GM19467 (cell line): Measurements from ENCODE around the gene PRKG1.
A peak's percentile ranks its signal among the peaks of the same experiment; 100 is the strongest.

Experiments
- ATAC-seq: cut with Tn5 transposase; IDR thresholded peaks from one replicate; pipeline ENCODE4 v1.9.1; 2021; ENCODE audit warnings: mild to moderate bottlenecking, moderate library complexity; ENCODE audit not compliant: unreplicated experiment

The PRKG1 gene

DNA sequence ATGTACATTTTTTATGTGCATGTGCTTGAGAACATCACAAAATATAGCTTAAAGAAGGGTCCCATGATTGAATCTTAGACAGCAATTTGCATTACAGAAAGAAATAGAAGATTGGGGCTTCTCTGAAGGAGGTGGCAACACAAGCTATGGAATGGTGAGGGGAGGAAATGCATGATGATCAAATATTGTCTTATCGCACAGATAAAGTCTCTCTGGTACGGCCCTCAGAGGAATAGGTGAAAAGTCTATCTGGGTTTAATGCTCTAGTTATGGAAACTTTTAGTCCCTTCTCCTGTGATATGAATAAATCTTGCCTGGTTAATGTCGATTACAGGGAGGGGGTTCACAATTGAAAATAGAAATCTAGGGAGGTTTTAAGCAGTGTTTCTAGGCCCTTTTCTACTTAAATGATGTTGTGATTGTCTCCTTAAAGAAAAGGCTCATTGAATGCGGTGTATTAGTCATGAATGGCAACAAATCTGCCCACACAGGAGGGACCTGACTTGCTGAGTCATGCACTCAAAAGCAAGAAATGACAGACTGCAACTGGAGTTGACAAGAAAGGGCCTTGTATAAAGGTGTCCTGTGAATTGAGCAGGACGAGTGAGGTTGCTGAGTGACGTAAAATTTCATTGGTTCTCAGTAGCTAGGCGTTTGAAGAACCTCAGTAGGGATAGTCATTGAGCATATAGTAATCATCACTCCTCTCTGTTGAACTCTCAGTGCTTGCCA, 758.5 kb downstream of the PRKG1 start:
- no peak for ATAC-seq

DNA sequence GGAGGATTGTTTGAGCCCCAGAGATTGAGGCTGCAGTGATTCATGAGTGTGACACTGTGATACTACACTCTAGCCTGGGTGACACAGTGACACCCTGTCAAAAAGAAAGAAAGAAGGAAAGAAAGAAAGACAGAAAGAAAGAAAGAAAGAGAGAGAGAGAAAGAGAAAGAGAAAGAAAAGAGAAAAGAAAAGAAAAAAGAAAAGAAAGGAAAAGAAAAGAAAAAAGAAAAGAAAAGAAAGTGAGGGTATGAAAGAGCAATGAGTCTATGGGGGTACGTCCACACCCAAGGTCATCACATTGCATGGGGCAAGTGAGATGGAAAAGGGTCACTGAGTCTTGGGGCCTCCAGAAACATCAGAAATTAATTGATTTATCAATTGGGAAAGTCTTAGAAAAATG, 760.3 kb downstream of the PRKG1 start:
- ATAC-seq = no peak

DNA sequence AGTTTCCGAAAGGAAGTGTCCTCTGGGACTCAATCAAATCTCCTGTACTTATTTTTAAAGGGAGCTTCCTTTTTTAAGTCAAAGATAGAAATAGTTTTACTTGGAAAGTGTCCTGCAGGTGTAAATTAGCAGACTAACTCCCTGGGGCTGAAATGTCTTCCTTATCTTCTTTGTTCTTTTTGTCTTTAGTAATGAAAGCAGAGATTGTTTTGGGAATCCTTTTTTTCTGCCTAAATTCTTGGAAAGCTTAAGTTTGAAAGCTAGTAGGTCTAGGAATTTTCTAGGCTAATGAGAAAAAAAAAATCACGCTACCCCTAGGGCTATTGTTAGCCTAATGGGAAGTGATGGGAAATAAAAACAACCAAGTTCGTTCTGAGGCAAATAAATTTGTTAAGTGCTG, 764.2 kb downstream of the PRKG1 start:
- no peak for ATAC-seq

DNA sequence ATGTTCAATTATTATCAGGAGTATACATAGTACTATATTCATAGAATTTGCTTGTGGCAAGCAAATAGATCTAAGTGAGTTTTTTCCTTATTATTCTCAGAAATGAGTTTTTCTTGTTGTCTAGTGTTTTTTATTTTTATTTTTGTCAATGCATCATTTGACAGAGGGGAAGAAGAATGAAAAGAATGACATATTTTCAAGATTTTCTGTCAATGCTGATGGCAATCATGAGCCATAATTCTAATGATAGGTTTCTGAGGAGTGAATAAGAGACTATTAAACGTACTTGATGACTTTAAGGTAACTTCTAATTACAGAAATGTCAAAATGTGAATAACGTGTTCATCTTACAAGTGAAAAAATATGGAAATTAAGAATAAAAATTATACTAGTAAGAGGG, 769.7 kb downstream of the PRKG1 start:
- ATAC-seq = no peak

DNA sequence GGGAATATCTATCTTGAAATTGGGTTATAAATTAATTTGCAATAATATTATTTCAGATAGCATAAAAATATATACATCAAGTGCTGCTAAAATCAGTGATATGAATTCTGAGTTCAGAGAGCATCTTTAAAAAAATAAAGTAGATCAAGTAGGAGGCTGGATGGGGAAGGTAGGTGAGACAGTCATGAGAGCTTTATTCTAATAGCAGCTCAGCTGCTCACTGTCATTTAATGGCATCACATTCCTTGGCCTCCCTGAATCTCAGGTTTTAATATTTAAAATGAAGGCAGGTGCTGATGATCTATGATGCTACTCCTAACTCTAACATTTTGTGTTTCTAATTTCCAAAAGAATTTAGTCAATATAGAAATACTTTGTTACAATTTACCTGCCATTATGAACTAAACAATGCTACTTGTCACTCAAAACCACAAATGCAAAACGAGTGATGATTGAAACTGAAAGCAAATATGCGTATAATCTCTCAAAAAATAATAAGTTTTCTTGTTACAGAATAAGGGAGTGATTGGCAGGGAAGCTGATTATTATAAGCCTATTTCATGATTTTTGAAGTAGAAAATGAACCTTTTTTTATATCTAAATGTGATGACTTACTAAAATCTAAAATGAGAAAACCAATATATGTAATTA, 772.7 kb downstream of the PRKG1 start:
- no peak for ATAC-seq

DNA sequence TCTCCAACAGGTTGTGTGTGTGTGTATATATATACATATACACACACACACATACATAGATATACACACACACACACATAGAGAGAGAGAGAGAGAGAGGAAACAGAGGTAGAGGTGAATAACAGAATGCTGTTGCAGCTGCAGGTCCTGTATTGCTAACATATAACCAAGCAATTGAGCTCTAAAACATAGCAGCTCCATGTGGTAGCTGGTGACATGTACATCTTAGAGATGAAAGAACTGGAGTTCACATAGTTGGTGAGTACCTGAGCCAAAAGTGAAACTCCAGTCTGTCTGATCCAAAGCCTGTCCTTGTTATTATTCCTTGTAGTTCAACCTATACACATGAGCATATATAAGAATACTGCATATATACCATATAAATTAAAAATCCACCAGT, 778.0 kb downstream of the PRKG1 start:
- no peak for ATAC-seq

DNA sequence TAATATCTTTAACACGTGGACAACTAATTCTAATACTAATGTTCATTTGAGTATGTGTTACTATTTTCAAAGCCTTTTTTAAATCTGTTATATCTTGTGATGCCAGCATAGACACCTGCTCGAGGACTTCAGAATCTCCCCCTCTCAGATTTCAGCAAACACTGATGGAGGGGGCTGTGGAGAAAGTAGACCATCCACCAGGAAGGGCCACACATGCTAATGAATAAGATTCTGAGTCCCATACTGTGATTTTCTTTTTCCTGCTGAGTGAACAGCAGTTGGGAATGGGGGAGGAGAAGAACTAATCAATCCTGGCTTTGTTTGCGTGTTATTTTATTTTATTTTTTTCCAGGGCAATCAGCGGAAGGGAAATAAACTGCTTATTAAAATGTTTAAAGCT, 783.0 kb downstream of the PRKG1 start:
- no peak for ATAC-seq

DNA sequence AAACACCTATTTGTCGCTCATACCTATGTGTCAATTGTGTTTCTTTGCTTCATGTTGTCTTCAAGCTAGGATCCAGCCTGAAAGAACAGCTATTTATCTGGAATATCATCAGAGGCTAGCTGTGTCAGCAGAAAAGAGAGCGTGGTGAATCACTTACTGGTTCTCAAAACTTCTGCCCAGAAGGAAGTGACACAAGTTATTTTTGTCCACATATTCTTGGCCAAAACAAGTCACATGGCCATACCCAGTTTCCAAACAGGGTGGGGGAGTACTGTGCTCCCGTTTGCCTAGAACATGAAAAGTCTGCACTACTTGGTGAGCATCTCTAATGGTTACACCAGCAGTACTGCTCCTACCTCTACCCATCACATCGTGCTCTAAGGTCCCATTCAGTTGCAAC, 786.0 kb downstream of the PRKG1 start:
- ATAC-seq = peak; percentile 54

DNA sequence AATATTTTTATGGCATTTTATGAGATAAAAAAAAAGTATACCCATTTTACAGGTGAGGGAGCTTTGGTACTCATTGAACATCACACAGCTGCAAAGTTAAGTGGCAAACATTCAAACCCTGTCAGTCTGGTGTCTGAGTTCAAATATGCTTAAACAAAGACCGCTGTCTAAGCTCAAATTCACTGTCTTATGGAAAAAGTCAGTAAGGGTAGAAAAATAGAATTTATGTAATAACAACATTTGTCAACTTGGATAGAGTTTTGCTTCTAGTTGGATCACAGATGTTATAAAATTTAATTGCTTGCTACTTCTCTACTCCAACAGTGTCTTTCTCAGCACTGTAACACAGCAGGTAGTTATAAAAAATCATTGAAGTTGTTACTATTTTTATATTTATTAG, 786.8 kb downstream of the PRKG1 start:
- ATAC-seq = no peak

DNA sequence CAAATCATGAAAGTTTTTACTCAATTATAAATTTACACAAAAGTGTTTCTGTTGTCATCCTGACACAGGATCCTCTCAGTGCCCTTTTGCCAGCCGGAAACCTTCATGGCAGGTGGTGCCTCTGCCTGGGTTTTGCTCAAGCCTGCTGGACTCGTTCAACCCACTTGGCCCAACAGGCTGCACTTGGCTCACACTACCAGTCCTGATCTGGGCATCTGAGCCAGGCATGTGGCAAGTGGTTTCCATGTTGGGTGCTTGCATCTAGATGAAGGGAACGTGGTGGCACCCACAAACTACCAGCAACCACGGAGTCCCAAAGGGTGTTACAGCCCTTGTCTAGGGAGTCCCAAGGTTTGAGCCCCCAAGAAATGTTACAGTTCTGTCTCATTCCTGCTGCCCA, 787.4 kb downstream of the PRKG1 start:
- ATAC-seq = no peak

DNA sequence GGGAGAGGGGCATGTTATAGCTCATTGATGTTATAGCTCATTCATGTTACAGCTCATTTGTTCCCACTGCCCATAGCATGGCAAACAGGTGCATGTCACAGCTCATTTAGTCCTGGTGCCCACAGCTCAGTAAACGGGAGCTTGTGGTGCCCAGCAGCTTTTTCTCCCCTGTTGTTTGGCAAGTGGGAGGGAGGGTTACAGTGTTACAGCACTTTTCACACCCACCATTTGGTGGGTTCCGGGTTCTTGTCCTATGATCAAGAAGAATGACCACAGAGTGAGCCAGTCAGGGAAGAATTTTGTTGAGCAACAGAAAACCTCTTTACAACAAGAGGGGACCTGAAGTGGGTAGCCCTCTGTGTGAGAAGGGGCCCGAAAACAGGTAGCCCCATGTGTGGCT, 787.9 kb downstream of the PRKG1 start:
- no peak for ATAC-seq

DNA sequence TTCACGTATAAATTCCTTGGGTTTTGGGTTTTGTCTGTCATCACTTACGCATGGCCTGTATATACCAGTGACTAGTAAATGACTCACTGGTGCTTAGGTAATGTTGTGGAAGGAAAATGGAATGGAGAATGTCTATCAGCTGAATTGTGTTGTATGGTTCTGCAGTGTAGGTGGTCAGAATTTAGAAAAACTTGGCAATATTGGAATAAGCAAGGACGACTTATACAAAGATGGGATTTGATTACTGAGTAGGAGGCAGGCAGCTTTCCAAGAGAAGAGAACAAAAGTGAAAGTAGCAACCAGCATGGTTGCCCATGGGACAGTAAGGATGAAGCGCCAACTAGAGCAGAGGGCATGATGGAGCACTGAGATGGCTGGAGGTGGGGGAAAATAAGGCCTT, 793.7 kb downstream of the PRKG1 start:
- no peak for ATAC-seq

DNA sequence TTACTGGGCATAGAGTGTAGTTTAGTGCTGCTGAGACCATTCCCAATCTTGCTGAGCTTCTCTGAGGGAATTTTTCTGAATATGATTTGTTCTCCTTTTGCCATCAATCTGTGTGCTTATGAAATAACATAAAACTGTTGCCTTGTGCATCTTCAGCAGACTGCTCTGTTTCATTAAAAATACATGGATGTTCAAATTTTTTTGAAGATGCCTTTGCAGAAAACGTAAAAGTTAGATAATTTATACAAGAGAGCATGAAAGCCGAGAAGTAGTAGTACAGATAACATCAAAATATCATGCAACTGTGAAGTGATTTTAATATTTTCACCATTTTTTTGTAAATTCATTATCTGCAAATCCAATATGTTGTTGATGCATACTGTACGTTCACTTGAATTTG, 799.8 kb downstream of the PRKG1 start:
- ATAC-seq = no peak

DNA sequence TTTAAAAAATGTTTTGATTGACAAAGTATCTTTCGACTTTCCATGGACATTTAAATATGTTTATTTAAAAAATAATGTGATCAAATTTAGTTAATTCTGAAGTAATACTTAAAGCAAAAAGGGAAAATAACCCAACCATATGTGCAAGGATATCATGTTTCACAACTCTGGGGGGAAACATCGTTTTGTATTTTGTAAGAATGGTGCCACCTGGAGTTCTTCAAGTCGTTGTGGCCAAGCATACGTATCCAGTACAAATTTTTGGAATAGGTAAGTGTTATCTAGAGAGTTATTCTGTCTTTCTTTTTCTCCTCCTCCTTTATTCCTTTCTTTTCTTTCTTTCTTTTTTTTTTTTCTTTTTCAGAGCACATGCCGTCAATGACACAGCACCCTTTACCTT, 801.3 kb downstream of the PRKG1 start:
- ATAC-seq = no peak

DNA sequence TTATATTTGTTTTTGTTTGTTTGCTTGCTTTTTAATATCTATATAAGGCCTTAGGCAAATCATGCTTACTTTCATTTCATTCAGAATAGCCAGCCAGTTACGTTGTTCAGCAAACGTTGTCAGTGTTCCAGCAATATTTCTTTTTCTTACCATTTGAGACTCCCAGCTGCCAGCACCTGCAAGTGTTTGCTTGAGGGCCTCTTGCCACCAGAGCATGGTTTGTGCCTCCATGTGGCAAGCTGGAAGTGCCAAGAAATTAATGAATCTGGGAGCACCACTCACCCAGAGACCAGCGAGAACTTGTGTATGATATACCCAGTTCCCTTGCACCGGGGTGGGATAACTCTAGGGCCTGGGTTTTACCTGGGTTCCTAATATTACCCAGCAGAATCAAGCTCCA, 802.2 kb downstream of the PRKG1 start:
- ATAC-seq = no peak

DNA sequence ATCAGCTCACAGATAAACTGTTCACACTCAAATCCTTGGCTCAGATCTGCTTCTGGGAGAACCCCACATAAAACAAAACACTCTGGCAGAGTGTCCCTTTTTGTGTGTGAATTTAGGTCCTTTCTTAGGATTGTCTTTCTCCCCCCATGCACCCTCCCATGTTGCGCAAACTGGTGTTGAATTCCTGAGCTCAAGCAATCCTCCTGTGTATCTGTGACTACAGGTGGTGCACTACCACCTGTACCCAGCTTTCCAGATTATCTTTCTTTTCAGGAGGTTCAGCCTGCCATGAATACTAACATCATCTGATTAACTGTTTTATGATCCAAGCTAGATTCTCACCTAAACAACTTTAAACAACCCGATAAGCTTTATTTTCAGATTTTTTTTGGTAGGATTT, 802.7 kb downstream of the PRKG1 start:
- ATAC-seq = no peak

DNA sequence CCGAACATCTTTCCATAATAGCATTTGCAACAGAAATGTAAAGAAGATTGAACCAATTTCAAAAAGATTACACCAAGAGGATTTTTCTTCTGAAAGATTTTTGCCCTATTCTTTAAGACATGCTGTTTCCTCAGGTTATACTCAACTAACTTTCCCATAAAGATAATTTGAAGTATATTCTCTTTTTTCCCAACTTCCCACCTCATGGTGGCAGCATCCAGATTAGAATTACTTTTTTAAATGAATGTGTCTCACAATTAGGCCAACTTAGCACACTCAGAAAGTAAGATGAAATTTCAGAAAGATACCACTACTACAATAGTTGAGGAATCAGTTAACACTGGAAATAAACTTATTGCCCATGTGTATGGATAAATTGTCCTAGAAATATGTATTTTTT, 803.3 kb downstream of the PRKG1 start:
- no peak for ATAC-seq

DNA sequence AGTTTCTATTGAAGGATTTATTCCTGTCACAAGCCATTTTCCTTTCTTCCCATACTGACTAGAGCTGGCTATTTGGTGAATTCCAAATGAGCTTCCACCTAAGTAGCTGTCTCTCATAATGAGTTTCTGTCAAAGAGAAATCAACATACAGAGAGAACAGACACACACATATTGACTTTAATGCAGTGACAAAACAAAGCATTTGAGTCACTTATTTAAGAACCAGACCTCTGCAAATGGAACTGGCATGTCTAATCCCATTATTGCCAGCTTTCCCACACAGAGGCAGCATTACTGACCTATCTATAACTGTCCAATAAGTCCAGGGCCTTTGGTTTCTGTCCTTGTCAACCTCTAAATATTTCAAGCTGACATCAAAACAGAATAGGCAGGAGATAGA, 804.4 kb downstream of the PRKG1 start:
- no peak for ATAC-seq

DNA sequence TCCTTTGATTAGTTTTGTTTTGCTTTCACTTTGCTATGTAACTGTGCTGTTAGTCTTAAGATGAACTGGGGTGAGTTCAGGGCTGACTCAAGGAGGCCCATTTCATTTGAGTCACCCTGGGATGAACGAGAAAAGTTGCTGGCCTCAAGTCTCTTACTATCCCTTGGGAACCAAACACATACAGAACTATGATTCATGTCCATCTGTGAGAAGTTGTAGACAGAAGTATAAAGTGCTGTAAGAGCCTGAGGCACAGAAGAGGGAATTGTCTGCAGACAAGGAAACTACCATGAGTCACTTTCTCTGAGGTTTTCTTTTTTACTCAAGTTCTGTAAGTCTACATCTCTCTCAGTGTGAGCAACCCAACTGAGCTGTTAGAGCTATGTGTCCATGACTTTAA, 805.0 kb downstream of the PRKG1 start:
- peak; percentile 82 for ATAC-seq

DNA sequence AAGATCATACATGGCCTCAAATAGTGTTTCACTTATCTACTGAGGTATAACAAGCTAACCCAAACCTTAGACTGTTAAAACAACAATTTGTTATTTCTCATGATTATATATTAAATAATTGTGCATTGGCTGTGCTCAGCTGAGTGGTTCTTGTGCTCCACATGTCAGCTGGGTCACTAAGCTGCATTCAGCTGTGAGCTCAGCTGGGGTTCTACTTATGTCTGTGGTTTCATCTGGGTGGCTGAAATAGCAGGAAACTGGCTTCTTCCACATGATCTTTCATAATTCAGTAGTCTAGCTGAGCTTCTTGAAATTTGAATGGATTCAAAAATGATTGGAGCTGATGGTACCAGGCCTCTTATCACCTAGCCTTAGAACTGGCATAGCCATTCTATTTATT, 806.9 kb downstream of the PRKG1 start:
- no peak for ATAC-seq

DNA sequence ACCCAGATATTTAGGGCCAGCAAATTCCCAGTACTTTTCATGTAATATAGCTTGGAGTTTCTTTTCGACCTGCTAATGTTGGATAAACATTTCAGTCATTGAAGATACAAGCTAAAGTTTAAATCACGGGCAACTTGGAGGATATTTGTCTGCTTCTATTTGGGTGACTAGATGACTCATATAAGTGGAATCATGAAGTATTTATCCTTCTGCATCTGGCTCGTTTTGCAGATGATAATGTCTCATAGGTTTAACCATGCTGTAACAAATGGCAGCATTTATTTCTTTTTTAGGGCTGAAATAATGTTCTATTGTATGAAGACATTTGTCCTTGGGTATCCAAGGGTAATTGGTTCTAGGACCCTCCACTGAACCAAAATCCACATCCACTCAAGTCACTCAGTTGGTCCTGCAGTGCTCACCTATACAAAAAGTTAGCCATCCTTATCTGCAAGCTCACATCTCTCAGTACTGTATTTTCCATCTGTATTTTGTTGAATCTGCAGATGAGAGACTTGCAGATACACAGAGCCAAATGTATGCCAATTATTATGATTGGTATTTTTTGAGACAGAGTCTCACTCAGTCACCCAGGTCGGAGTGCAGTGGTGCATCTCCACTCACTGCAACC, 812.3 kb downstream of the PRKG1 start:
- no peak for ATAC-seq

DNA sequence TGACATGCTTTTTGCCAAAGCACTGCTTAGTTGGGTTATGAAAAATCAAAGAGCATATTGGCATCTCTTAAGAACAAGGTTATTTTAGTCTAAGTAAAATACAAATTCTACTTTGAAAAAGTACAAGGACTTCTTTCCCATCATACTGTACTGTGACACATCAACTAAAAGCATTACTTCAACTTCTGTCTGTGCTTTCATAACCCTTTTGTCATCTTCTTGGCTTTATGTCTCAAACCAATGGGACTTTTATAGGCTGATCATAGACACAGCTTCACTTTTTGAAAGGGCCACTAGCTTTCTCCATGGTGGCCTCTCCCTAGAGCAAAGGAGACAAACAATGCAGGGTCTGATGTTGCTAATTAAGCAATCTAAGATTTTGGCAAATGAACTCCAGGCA, 814.0 kb downstream of the PRKG1 start:
- ATAC-seq = no peak
